ENCODE results near the gene COMMD4.
"Not testable (repeated sequence)": the region's sequence is repeated elsewhere in the genome, so short reads cannot be mapped to it uniquely, and the experiment has no call there.

Gene COMMD4

DNA sequence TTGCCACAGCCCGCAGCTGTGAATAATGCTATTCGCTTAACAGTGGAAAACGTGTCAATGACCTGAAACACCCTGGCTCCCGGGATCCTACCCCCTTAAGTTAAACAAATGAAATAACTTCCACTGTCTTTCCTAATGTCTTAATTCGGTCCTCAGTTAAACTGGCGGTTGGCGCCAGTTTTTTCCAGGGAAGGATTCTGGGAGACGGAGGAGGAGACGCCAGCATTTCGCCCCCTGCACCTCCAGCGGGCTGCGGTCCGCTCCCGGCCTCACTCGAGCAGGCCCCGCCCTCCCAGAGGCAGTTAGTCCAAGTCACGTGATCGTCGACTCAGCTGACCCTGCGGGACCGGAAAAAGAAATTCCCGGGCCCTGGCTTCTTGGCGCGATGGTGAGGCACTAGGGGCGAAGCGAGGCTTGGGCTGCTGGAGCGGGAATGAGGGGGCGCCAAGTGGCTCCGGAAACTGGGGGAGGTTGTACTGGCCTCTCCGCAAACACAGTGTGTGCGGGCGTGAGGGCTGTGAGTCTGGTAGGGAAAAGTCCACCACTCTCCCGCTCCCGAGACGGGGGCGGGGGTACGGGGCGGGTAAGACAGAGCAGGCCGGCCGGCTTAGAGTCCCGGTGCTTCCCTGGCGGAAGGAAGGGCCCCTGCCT is at the start of gene COMMD4:
TSS of gene COMMD4 (plus strand) at position 359 of the 651 bp plus-strand sequence. CDS start at position 386, 27 bp downstream.
- DNase-seq = peak; percentile 82

DNA sequence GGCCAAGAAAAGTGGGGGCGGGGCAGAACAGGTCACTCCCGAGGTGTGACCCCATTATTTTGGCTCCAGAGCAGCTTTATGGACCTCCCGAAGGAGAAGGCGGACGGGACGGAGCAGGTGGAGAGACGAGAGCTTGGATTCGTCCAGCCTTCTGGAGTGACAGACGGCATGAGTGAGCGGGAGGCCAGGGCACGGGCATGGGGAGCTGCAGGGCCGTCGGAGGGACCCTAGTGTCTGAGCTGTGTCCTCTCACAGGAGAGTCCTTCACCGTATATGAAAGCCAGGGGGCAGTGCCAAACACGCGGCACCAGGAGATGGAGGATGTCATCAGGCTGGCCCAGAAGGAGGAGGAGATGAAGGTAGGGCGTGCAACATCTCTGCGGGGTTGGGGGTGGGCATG is 42.2 kb upstream of the COMMD4 start:
- not testable (repeated sequence) for DNase-seq

DNA sequence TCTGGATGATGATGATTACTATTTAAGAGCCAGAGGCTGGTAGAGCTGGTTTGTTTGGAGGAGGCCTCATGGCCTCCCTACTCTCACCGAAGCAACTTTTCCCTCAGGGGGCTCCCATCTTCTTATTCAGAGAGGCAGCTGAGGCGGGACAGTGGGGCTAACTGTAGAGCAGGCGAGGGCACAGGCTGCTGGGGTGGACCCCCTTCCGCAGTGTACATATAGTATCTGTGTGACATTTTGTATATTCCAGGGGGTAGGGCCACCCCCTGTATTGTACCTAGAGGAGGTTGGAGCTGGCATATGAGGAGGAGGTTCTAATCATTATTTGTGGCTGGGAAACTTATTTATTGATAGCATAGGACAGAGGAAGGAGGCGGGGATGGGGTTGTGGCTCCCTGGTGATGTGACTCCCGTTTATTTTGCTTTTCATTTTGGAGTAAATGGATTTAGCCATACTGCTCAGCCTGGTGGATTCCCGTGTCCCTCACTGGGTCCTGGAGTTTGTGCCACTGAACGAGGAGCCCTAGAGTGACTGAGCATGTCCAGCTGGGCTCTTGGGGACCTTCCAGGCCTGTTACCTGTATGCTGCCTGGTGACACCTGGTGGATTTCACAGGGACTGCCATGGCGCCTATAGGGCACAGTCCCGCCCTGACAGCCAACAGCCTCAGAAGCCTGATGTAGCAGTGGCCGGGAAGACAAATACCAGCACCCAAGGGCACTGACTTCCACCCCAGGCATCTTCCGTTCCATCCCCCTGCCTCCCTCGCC is 37.1 kb upstream of the COMMD4 start:
- not testable (repeated sequence) for DNase-seq

DNA sequence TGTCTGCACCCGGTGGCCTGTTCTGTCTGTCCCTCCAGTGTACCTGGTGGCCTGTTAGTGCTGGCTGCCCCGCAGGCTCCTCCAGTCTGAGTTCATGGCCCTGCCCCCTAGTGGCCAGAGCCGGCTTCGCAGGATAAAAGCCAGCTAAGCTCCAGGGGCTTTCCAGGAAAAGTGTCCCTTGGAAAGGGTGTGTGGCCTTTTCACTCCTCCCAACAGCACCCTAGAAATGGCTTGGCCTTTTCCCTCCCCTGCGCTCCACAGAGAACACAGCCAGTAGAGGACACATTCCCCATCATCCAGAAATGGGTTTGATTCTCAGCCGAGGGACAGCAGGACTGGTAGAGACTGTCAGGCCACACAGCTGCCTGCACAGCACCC is 36.6 kb upstream of the COMMD4 start:
- peak; percentile 62 for DNase-seq

DNA sequence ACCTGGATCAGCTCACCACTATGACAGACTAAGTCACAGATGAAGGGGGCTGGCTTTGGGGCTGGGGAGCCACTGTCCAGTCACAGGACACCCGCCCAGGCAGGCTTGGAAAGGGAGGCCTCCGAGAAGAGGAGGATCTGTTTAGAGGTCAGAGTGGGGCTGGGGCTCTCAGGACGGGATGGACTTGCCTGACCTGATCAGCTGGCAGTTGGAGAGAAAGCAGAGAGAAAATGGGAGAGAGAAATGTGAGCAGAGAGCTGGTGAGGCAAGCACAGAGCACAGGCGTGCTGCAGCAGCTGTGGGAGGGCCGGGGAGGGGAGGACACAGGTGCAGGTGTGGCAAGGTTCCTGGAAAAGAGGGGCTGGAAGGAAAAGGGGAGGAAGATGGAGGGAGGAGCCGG is 35.8 kb upstream of the COMMD4 start:
- not testable (repeated sequence) for DNase-seq

DNA sequence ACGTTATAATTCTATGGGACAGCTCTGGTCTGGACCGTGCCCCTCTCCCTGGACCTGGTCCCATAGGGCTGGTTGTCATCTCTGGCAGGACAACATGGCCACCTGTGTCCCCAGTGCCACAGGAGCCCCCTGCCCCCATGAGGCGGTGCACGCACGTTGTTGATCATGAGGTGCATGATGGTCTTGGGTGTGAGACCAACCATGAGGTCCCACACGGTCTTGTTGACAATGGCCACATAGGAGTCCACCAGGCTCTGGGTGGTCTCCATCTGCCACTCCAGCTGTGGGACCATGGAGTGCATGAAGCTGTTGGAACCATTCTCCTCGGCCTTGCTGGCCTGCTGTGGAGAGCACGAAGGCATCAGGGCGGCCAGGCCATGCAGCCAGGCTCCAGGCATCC is 33.5 kb upstream of the COMMD4 start:
- no peak for DNase-seq

DNA sequence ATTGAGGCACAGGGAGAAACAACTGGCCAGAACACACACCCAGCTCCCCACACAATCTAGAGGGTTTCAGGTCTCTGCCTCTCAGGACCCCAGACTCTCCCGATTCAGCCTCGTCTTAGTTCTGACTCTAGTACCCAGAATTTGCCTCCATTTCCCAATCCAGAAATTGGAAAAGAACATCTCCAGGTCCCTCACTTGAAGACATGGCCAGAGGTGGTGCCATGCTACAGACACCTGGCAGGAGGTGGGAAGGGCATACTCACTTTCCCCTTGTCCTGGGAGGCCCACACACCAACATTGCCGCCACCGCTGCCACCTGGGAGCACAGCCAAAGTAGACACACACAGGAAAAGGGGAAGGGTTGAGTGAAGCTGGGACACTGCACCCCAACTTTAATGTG is 33.1 kb upstream of the COMMD4 start:
- not testable (repeated sequence) for DNase-seq

DNA sequence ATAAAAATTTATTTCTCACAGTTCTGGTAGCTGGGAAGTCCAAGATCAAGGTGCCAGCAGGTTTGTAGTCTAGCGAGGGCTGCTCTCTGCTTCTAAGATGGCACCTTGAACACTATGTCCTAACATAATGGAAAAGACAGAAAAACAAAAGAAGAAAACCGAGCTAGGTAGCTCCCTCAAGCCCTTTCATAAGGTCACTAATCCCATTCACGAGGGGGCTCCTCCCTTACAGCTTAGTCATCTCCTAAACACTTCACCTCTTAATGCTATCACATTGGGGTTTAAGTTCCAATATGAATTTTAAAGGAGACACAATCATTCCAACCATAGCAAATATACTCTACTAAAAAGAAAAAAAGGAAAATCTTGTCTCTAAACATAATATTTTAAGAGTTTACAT is 29.7 kb upstream of the COMMD4 start:
- DNase-seq = no peak

DNA sequence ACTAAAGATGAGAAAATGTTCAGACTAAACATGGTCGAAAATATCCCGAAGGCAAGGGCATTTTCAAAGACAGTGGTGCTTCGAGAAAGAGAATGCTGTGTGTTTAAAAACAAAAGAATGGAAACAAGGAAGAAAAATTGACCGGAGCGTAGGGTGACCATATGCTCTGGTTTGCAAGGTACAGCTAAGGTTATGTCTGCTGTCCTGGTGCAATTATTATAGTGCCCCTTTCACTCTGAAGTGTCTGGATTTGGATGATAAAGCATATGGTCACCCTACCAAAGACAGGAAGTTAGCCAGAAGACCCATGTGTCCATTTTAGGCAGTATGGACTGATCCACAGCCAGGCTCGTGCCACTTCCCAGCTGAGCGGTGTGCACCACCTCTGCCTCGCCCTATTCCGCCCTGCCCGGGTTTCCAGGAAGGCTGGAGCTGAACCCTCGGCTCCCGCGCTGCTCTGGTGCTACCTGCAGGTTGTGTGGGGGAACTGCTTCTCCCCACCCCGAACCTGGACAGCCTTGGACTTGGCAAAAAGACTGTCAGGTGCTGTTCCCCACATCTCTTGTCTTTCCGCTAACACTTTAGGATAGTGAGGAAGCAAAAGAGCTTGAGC is 28.0 kb upstream of the COMMD4 start:
- no peak for DNase-seq

DNA sequence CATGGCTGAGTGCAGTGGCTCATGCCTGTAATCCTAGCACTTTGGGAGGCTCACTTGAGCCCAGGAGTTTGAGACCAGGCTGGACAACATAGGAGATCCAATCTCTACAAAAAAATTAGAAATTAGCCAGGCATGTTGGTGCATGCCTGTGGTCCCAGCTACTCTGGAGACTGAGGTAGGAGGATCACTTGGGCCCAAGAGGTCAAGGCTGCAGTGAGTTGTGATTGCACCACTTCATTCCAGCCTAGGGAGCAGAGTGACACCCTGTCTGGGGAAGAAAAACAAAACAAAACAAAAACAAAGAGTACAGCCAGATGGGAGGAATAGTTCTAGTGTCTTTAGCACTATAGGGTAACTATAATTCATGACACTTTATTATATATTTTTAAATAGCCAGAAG is 26.2 kb upstream of the COMMD4 start:
- DNase-seq = no peak

DNA sequence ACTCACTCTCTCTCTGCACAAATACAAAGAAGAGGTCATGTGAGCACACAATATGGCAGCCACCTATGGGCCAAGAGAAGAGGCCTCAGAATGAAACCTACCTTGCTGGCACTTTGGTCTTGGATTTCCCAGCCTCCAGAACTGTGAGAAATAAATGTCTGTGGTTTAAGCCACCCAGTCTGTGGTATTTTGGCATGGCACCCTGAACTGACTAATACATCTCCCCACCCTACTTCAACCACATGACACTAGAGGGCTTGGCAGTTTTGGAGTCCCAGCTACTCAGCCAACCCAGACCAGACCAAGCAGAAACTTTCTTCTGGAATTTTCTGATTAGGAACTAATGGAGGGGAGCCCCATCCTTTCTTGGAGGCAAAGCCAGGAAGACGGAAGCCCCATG is 23.3 kb upstream of the COMMD4 start:
- not testable (repeated sequence) for DNase-seq

DNA sequence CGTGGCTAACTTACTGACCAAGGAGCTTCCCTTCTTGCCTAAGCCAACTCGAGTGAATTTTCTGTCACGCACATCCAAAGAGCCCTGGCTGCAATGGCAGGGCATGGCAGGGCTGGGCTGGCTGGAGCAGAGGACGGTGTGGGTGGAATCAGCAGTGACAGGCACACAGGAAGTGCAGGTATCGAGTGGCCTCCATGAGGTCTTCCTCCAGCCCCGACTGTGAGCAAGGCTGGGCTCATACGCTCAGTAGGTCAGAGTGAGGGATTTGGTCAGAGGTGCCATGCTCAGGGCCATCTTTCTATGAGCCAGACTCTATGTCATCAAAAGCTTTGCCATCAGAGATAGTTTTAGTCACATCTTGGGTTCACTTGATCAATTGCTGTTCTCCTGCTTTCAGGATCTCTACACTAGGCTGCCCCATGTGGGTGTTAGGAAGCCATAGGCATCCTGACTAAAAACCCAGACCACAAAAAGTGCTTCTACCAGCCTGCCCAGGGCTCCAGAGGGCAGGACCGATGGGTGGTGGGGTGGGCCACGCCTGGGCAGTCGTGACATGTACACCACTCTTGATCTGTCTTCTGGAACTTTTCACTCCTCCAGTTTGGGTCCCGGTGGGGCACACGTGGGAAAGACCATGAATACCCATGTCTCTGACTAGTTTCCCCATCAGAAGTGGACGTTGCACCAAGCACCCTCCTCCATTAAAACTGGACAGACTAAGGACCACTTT is 22.6 kb upstream of the COMMD4 start:
- no peak for DNase-seq

DNA sequence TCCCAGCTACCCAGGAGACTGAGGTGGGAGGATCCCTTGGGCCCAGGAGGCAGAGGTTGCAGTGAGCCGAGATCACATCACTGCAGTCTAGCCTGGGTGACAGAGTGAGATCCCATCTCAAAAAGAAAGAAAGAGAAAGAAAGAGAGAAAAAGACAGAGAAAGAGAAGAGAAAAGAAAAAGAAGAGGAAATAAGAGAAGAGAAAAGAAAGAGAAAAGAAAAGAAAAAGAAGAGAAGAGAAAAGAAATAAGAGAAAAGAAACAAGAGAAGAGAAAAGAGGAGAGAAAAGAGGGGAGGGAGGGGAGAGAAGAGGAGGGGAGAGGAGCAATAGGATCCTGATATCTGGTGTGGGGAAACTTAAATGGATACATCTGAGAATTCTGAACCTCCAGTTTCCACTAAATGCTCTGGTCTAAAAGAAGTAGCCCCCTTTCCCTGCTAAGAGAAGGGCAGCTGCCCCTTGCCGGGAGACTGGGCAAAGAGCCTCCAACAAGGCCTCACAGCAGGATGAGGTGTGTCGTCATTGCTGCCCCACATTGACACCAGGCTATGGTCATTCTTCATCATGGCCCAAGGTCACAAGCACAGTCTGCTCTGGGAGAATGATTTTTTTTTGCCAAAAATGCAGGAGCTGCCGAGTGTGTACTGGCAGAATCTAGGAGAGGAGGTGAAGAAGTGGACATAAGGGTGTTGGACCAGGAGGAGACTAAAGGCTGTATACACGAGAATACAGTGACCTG is 21.1 kb upstream of the COMMD4 start:
- no peak for DNase-seq

DNA sequence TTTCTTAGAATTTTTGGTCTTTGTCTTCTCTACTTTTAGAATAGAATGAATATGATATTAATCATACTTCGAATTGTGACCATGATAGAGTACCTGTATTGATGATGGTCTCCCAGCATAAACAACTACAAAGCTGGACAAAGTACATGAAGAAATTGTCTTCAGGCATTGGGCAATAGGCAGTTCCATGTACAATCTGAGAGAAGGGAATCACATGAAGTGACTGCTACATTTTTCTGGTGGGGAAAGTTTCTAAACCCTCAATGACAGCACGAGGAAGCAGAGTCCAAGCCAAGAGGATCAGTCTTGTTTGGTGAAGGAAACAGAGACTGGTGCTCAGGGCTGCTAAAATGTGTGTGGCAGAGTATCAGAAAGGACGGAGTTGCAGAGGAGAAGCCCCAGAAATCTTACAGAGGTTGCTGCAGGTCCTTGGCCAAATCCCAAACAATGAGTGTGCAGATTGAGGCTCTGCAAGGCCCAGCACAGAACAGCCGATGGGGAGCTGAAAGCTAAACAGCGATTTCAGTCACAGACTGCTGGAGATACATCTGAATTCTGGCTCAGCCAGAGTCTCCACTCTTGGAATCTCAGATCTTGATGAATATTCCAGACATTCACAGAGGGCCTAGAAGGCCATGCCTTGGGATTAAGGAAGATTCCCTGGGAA is 16.5 kb upstream of the COMMD4 start:
- not testable (repeated sequence) for DNase-seq

DNA sequence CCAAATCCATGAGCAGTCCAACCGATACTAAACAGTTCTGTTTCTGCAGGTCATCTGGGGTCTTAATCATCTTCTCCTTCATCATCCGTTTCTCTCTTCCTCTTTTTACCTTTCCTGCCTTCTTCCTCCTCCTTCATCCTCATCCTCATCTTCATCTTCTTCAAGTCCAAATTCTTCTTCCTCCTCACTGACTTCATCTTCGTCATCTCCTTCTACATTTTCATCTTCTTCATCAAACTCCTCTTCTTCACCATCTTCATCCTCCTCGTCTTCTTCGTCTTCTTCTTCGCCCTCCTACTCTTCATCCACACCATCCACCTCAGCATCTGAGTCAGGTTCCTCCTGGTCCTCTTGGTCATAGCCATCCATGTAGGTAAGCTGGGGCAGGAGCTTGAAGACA is 14.2 kb upstream of the COMMD4 start:
- no peak for DNase-seq

DNA sequence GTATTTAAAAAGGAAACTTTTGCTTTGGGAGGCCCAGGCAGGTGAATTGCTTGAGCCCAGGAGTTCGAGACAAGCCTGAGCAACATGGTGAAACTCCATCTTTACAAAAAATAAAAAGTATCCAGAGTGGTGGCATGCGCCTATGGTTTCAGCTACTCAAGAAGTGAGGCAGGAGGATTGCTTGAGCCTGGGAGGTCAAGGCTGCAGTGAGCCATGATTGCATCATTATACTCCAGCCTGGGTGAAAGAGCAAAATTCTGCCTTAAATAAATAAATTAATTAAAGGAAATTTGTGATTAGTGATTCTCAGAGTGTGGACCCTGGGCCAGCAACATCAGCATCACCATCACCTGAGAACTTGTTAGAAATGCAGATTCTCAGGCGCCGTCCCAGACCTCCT is 9.9 kb upstream of the COMMD4 start:
- DNase-seq = no peak

DNA sequence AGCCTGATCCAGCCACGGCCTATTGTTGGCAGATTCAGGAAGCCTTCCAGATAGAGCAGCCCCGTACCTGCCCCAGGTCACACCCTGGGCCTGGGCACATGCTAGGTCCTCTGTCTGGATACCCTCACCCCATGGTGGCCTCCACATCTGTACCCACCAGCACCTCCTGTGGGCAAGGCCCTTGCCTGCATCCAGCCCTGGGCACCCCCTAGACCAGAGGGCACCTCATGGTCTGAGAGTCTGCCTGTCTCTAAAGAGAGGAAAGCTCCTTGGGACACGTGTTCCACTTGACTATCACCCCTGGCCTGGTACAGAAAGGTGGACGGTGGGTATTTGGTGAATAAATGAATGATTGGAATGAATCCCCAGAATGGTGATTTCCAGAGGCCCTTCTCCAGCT is 8.9 kb upstream of the COMMD4 start:
- DNase-seq = no peak

DNA sequence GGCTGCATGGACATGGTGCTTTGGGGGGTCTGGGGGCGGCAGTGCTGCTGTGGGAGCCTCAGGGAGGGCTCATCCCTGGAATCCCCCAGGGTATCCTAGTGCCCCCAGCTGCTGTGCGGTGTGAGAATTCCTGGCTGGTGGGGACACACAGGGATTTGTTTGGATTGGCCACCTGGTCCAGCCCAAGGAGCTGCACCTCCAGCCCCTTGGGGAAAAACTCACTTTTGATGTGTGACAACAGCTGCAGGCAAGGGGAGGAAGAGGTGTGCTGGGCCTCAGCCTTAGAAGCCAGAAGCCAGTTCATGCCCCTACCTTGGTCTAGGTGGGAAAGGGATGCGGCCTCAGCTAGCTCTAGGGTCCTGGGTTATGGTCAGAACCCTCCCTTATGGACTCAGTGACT is 8.4 kb upstream of the COMMD4 start:
- DNase-seq = no peak

DNA sequence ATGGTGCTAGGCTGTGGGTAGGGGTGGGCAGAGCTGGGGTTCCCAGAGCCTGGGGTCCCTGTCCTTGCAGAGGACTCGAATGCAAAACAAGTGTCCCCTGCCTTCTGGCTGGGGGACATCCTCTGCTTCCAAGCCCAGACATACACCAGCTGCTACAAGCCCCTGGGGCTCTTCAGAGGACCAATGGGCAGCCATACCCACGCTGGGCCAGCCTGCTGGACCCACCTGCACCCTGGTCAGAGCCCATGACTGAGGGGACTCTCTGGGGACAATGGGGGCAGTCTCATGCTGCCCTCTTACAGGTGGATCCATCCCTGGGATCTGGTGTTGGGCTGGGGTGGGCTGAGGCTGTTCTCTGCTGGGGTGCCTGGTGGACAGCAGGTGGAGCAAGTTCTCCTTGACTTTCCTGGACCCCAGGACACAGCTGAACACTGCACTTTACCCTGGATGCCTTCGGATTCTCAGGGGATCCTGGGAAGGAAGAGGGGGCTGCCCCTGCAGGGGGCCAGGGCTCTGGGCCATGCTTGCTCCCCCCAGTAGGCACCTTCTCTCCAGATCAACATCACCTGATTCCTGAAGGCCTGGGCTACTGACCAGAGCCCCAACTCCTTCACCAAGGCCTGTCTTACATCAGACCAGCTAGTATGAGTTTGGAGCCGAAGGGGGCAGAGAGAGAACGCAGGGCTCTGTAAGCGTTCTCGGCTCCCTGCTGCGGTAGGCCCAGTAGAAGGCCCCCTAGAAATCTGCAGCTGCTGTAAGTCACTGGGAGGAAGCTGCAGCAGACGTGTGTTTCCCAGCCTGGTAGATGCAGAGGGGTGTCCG is 7.2 kb upstream of the COMMD4 start:
- DNase-seq = no peak

DNA sequence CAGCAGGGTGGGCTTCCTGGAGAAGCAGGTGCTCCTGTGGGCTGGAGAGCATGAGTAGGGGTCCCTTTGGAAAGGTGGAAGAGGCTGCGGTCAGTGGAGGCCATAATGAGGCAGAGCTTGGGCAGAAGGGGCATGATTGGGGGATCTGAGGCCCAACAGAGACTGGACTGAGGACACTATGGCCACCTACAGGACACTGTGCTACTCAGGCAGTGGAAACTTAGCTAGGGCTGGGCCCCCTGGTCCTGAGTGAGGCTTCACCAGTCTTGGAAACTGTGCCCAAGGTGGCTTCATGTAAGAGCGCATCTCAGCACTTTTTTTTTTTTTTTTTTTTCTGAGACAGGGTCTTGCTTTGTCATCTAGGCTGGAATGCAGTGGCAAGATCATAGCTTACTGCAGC is 6.3 kb upstream of the COMMD4 start:
- DNase-seq = no peak

DNA sequence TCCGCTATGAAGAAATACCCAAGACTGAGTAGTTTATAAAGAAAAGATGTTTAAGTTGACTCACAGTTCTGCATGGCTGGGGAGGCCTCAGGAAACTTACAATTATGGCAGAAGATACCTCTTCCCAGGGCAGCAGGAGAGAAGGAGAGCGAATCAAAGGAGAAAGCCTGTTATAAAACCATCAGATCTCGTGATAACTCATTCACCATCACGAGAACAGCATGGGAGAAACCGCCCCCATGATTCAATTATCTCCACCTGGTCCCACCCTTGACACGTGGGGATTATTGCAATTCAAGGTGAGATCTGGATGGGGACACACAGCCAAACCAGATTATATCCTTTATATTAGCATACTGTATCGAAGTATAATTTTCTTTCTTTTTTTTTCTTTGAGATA is 3.8 kb upstream of the COMMD4 start:
- not testable (repeated sequence) for DNase-seq
